ENCODE measurements around the gene MAP7D3.

- TF ChIP-seq CTCF (IDR thresholded peaks at IDR 0.05 in 4 of 5, conservative IDR thresholded peaks at IDR 0.05 in 1 of 5) (no peak), POLR2A (IDR thresholded peaks at IDR 0.05) (no peak)
Measured at GRCh38 chrX:136220951-136221350, 30.2 kb downstream of the MAP7D3 start.

Data from gastrocnemius medialis (tissue), 4 donors.